Activated T-cell treated with anti-CD3 and anti-CD28 coated beads, Interleukin-2, amount 50 U/mL, for 72 hours (primary cell): ENCODE data around the gene MGRN1. TPM values are rescaled to one million over a fixed set of nuclear protein-coding genes. Genes with fewer than 3 reads are reported as not detected.

Experiments
- ATAC-seq, 2 donors: fragments of 150-1000 bp; cut with Tn5 transposase; replicated peaks in 1 of 2; 2 replicates each; pipeline ENCODE4 v1.10.0; 2021; ENCODE audit warnings: moderate library complexity in 2 of 2, mild to moderate bottlenecking in 1 of 2
- DNase-seq, 2 donors: peaks; one replicate each; pipeline ENCODE4 v3.0.0; 2021 to 2022; ENCODE audit warnings: mixed read lengths in 1 of 2
- H3K27ac Mint-ChIP-seq: one replicate; pipeline ENCODE4 v1.8.0; 2022; ENCODE audit warnings: mild to moderate bottlenecking, moderate library complexity, mixed read lengths
- H3K27me3 Mint-ChIP-seq: one replicate; pipeline ENCODE4 v1.8.0; 2022; ENCODE audit warnings: low read depth, mixed read lengths
- H3K36me3 Mint-ChIP-seq, 2 donors: one replicate each; pipeline ENCODE4 v1.8.0; 2022; ENCODE audit warnings: mixed read lengths in 2 of 2, mild to moderate bottlenecking in 1 of 2; ENCODE audit not compliant: insufficient read depth in 2 of 2
- H3K4me1 Mint-ChIP-seq: one replicate; pipeline ENCODE4 v1.8.0; 2022; ENCODE audit warnings: low read depth, mixed read lengths
- H3K4me3 Mint-ChIP-seq, 2 donors: one replicate each; pipeline ENCODE4 v1.8.0; 2022; ENCODE audit warnings: mild to moderate bottlenecking in 2 of 2, mixed read lengths in 2 of 2, moderate library complexity in 2 of 2
- H3K9me3 Mint-ChIP-seq, 2 donors: one replicate each; pipeline ENCODE4 v1.8.0; 2022; ENCODE audit warnings: mixed read lengths in 2 of 2
- total RNA-seq, 2 donors: library from RNA; stranded (reverse); gene quantifications; one replicate each; pipeline ENCODE4 v1.2.3, GENCODE V29; 2022

MGRN1 gene
- total RNA-seq, 2 donors from 2014 or later, result 107 to 116 TPM

DNA sequence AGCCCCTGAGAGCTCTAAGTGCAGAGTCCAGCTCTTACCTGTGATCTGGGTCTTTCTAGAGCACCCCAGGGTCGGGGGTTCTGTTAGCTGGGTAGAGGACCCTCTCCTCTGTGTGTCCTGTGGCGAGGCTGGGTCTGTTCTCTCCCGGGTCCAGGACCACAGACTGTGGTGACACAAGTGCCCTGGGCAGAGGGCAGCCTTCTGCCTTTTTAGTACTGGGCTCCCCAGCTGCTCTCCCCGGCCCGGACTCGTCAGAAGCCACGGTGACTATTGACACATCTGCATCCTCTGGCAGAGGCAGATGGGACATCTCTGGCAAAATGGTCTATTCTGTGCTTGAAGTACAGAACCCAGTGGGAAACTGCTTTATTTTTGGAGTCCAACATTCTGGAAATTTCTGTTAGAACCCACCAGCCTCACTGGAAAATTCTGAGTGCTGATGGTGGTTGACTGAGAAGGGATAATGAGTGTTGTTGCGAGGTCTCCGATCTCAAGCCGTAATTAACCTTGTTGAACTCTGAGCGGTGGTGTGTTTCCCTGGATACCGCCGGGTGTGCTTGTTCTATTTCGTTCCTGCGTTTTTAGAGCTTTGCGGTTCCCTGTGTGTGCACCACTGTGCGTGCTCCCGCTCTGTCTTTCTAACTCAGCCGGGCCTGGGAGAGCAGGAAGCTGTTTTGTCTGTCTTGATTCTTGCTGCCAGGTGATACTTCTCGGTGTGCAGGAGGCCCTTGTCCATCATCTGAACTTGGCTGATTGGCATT, 42.8 kb downstream of the MGRN1 start:
- ATAC-seq, result no peak
- no peak for DNase-seq
- no peaks in the 10 kb centered on the region for H3K27me3 Mint-ChIP-seq
- H3K4me1 Mint-ChIP-seq, result peaks cover 31% of the 10 kb centered on the region
- peaks cover 0 to 7% of the 10 kb centered on the region in 2 donors for H3K36me3 Mint-ChIP-seq
- no peak overlapping the region for H3K4me3 Mint-ChIP-seq
- no peak overlapping the region for H3K27ac Mint-ChIP-seq
- H3K9me3 Mint-ChIP-seq, result no peaks in the 10 kb centered on the region

DNA sequence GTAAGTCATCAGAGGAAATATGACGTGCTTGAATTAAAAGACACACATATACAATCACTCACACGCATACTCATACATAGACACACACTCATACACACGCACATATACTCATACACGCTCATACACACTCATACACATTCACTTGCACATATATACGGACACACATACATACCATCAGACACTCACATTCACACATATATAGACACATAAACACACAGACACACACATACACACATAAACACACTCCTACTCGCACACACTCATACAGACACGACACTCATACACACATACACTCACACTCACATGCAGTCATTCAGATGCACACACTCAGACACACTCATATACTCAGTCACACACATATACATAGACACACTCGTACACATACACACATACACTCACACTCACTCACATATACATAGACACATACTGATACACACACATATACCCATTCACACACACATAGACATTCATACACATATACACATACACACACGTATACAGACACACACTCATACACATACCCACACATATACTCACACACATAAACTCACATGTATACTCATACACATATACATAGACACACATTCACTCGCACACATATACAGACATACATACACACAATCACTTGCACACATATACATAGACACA, 43.8 kb downstream of the MGRN1 start:
- Mint-ChIP-seq H3K27ac (no peak overlapping the region), H3K27me3 (no peaks in the 10 kb centered on the region), H3K36me3 (peaks cover 0 to 7% of the 10 kb centered on the region in 2 donors), H3K4me1 (peaks cover 21% of the 10 kb centered on the region), H3K4me3 (no peak overlapping the region), H3K9me3 (no peaks in the 10 kb centered on the region)
- DNase-seq (no peak), ATAC-seq (no peak)

DNA sequence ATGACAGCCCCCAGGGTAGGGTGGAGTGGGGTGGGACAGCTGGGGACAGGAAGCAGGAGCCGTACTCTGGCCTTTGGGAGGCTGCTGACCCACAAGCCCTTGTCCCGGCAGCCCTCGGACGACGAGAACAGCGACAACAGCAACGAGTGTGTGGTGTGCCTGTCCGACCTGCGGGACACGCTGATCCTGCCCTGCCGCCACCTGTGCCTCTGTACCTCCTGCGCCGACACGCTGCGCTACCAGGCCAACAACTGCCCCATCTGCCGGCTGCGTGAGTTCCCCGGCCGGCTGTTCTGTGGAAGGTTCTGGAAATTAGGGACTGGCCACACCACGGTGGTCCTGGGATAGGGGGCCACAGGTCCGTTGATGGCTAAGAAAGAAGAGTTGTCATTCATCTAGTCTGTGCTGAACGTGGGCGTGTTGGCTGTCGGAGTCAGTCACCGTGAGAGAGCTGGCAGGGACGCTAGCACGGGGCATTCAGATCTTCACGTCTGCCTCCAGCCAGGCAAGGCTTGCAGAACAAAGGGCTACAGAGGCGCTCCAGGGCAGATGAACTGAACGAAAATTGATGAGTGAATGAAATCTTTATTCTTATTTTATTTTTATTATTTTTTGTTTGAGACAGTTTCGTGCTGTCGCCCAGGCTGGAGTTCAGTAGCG, 48.9 kb downstream of the MGRN1 start:
- no peak for DNase-seq
- ATAC-seq, result no peak
- Mint-ChIP-seq H3K27me3 (no peaks in the 10 kb centered on the region), H3K9me3 (no peaks in the 10 kb centered on the region), H3K36me3 (peaks cover 2 to 10% of the 10 kb centered on the region in 2 donors), H3K27ac (no peak overlapping the region), H3K4me1 (peaks cover 35% of the 10 kb centered on the region), H3K4me3 (no peak overlapping the region)

DNA sequence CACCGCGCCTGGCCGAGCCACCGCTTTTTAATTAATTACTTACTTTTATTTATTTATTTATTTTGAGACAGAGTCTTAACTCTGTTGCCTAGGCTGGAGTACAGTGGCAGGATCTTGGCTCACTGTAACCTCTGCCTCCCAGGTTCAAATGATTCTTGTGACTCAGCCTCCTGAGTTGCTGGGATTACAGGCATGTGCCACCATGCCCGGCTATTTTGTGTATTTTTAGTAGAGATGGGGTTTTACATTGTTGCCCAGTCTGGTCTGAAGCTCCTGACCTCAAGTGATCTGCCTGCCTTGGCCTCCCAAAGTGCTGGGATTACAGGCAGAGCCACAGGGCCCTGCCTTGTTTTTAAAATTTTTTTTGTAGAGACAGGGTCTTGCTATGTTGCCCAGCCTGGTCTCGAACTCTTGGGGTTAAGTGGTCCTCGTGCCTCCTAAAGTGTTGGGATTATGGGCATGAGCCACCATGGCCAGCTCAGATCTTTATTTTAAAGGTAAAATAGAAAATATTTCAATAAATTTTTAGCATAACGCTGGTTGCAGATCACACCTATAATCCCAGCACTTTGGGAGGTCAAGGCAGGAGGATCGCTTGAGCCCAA, 50.4 kb downstream of the MGRN1 start:
- DNase-seq (no peak), ATAC-seq (no peak)
- Mint-ChIP-seq H3K27me3 (no peaks in the 10 kb centered on the region), H3K9me3 (no peaks in the 10 kb centered on the region), H3K4me3 (peak overlapping the region; percentile 82 to 86), H3K4me1 (peaks cover 35% of the 10 kb centered on the region), H3K36me3 (peaks cover 2 to 7% of the 10 kb centered on the region in 2 donors), H3K27ac (peak overlapping the region; percentile 94)

DNA sequence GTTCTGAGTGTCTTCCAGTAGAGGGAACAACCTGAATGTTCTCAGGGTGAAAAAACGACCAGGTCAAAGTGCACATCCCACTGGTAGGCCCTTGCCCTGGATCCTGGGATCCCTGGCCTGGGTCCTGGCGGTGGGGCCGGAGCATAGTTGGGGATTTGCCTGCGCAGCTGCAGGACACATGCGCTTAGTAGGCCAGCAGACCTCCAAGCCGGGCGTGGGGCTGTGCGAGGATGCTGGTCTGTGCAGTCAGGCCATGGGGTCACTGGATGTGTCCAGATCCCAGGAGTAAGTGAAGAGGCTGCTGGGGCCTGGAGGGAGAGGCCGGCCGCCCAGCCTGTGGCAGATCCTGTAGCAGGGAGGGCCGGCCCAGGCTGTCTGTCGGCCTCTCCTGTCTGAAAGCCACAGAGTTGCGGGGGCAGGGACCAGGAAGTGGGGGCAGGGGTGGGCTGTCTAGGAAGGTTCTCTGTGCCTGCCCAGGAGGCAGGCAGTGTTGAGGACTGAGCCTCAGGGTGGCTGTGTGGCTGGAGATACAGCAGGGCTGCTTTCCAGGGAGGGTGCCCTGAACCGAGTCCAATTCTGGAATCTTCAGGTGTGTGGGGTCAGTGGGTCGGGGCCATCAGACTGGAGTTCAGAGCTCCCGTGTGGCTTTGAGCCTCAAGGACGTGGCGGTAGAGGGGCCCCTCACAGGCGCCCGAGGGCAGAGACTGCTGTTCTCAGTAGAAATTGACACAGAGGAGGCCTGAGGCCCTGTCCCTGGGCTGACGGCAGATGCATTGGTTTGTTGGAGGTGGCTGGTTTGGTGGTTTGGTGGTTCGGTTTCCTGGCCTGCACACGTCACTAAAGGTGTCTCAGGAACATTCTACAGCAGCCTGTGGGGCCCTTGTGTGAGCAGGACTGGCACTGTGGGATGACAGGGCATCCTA, 51.5 kb downstream of the MGRN1 start:
- ATAC-seq (peak; percentile 93 to 96), DNase-seq (peak; percentile 82 to 84)
- Mint-ChIP-seq H3K4me3 (peak overlapping the region; percentile 82 to 86), H3K27me3 (no peaks in the 10 kb centered on the region), H3K9me3 (no peaks in the 10 kb centered on the region), H3K36me3 (peaks cover 2 to 9% of the 10 kb centered on the region in 2 donors), H3K27ac (peak overlapping the region; percentile 94), H3K4me1 (peaks cover 35% of the 10 kb centered on the region)

DNA sequence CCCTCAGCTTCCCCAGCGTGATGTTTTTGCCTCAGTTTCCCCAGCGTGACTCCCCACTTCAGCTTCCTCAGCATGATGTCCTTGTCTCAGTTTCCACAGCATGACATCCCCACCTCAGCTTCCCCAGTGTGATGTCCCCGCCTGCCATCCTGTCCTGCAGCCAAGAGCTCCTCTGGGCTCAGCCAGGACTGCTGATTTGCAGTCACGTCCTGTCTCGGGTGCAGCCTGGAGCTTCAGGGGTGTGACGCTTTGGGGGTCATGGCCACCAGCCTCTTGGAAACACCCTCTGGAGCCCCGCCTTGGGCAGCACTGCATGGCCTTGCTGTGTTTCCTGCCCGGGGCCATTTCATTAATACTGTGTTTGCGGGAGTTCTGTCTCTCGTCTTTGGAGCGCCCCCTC, 52.2 kb downstream of the MGRN1 start:
- Mint-ChIP-seq H3K27ac (peak overlapping the region; percentile 94), H3K36me3 (peaks cover 5 to 9% of the 10 kb centered on the region in 2 donors), H3K4me3 (peak overlapping the region; percentile 82 to 86), H3K9me3 (no peaks in the 10 kb centered on the region), H3K27me3 (no peaks in the 10 kb centered on the region), H3K4me1 (peaks cover 35% of the 10 kb centered on the region)
- DNase-seq (no peak), ATAC-seq (peak; percentile 7)

DNA sequence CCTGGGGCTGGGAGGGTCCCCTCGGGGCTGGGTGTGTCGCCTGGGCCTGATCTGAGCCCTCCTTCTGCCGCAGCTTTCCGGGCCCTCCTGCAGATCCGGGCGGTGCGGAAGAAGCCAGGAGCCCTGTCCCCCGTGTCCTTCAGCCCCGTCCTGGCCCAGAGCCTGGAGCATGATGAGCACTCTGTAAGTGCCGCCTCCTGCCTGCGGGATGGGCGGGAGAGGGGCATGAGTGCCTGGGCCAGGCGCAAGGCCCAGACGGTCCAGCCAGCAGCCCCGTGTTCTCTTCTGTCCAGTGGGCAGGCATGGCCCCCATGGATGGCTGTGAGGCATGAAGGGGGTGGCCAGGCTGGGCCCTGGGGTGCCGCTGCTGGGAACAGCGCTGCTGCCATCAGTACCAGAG, 52.8 kb downstream of the MGRN1 start:
- ATAC-seq (no peak), DNase-seq (no peak)
- H3K27ac Mint-ChIP-seq, result no peak overlapping the region
- H3K9me3 Mint-ChIP-seq, result no peaks in the 10 kb centered on the region
- no peaks in the 10 kb centered on the region for H3K27me3 Mint-ChIP-seq
- peaks cover 35% of the 10 kb centered on the region for H3K4me1 Mint-ChIP-seq
- peak overlapping the region; percentile 82 to 86 for H3K4me3 Mint-ChIP-seq
- peaks cover 5 to 9% of the 10 kb centered on the region in 2 donors for H3K36me3 Mint-ChIP-seq

DNA sequence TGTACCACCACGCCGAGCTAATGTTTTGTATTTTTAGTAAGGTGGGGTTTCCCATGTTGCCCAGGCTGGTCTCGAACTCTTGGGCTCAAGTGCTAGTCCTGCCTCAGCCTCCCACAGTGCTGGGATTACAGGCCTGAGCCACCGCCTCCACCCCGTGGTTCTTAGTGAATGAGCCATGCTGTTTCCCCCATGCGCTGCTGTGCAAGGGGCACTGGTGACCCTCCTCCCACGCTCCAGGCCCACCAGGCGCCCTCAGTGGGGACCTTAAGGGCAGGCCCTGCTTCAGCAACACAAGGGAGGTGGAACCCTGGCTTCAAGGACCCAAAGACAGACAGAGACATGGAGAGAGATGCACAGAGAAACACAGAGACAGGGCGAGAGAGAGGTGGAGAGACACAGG, 53.4 kb downstream of the MGRN1 start:
- Mint-ChIP-seq H3K27me3 (no peaks in the 10 kb centered on the region), H3K36me3 (peaks cover 5 to 10% of the 10 kb centered on the region in 2 donors), H3K4me1 (peaks cover 36% of the 10 kb centered on the region), H3K4me3 (no peak overlapping the region), H3K27ac (peak overlapping the region; percentile 20), H3K9me3 (no peaks in the 10 kb centered on the region)
- DNase-seq, result no peak
- ATAC-seq, result no peak

DNA sequence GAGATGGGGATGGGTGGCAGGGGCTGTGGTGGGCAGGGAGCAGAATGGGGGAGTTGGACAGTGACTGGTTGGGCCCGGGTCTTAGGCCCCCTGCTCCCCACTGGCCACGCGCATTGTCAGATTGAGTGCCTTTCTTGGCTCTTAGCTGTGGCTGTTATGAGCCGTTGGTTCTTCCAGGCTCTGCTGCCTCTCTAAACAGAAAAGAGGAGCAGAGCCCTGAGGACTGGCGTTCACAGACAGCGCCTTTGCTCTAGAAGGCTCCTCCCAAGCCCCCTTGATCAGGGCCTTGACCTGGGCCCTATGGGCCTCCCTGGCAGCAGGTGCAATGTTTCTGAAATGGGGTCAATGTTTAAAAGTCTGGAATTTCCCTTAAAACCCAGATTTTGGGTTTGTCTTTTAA, 54.0 kb downstream of the MGRN1 start:
- Mint-ChIP-seq H3K36me3 (peaks cover 5 to 8% of the 10 kb centered on the region in 2 donors), H3K9me3 (no peaks in the 10 kb centered on the region), H3K27ac (peak overlapping the region; percentile 20), H3K4me3 (no peak overlapping the region), H3K27me3 (no peaks in the 10 kb centered on the region), H3K4me1 (peaks cover 41% of the 10 kb centered on the region)
- ATAC-seq (no peak), DNase-seq (no peak)

DNA sequence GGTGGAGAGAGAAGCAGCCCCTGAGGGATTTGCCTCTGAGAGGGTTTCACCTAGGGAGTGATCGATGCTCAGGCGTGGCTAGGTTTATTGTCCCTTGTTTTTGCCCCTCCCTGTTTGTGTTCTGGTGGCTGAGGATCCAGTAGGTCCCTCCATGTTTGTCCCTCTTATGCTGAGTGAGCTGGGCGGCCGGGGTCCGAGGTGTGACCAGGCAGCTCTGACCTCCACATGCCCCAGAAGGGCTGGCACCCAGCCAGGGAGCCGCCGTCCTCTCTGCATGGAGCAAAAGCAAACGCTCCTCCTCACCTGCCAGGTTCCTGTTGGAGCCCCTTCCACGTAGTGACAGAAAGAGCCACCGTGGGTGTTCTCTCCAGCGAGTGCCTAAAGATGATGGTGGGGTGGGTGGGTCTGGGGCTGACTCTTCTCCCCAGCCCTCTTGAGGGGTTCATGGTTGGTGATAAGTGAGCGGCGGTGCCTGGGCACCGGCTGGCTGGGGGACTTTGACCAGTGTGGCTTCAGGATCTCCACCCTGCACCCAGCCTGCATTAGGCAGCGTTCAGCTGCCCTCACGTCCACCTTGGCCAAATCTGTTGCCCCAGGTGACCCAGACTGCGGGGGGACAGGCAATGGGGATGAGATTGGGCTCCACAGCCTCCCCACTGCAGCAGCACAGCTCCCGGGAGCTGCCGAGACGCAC, 54.7 kb downstream of the MGRN1 start:
- Mint-ChIP-seq H3K9me3 (no peaks in the 10 kb centered on the region), H3K4me3 (no peak overlapping the region), H3K27me3 (no peaks in the 10 kb centered on the region), H3K36me3 (peaks cover 5 to 7% of the 10 kb centered on the region in 2 donors), H3K4me1 (peaks cover 41% of the 10 kb centered on the region), H3K27ac (no peak overlapping the region)
- DNase-seq (no peak), ATAC-seq (no peak)

DNA sequence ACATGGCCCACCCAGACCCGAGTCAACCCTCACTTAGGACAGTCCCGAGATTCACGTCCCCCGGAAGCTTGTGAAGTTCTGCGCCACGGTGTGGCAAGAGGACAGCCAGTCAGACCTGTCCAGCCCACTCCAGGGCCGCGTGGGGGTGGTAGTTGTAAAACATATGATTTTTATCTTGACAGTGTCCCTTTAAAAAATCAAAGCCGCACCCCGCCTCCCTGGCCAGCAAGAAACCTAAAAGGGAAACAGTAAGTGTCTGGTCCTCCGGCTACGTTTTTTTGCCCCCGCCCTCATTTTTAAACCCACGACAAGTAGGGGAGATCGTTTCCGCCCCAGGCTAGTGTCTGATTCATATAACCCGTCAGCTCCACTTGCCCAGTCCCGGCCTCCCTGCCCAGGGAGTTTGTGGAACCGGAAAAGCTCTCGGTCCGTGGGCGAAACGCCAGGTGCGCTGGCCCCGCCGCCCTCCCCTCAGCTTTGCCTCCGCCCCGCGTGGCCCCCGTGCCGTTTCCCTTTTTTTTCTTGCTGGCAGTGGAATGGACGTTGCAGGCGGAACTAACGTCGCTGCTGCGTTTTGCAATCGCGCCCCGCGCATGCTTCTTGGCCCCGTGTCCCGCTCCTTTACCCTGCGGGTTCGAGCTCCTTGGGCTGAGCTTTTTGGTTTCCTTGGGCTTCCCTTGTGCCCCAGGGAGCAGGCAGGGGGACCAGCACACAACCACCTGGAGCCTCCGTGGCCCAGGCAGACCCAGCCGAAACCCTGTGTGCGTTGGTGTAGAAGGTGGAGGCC, 55.4 kb downstream of the MGRN1 start:
- ATAC-seq, result no peak
- Mint-ChIP-seq H3K4me3 (peak overlapping the region in 1 of 2 donors; percentile 29), H3K27ac (no peak overlapping the region), H3K4me1 (peaks cover 40% of the 10 kb centered on the region), H3K9me3 (no peaks in the 10 kb centered on the region), H3K27me3 (no peaks in the 10 kb centered on the region), H3K36me3 (peaks cover 5 to 7% of the 10 kb centered on the region in 2 donors)
- DNase-seq, result no peak
